HG02938 (cell line): Measurements from ENCODE around the gene CASP8.

Experiments used
- ATAC-seq: cut with Tn5 transposase; IDR thresholded peaks from one replicate; pipeline ENCODE4 v1.9.1; 2021; ENCODE audit warnings: mild to moderate bottlenecking, moderate library complexity; ENCODE audit not compliant: unreplicated experiment

The CASP8 gene

DNA sequence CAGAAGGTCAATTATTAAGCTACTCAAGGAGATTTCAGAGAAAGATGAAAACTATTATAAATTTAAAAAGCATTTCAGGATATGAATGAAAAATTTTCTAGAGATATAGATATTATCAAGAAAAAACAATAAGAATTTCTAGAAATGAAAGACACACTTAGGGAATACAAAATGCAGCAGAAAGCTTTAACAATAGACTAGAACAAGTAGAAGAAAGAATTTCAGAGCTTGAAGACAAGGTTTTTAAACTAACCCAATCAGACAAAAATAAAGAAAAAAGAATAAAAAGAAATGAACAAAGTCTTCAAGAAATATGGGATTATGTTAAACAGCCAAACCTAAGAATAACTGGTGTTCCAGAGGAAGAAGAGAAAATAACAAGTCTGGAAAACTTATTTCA is 62.4 kb downstream of the CASP8 start:
- no peak for ATAC-seq

DNA sequence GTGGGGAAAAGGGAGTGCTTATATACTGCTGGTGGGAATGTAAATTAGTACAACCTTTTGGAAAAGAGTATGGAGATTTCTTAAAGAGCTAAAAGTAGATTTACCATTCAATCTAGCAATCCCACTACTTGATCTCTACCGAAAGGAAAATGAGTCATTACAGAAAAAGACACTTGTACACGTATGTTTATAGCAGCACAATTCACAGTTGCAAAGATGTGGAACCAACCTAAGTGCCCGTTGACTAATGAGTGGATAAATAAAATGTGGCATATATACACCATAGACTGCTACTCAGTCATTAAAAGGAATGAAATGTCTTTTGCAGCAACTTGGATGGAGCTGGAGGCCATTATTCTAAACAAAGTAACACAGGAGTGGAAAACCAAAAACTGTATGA is 67.3 kb downstream of the CASP8 start:
- ATAC-seq, result no peak

DNA sequence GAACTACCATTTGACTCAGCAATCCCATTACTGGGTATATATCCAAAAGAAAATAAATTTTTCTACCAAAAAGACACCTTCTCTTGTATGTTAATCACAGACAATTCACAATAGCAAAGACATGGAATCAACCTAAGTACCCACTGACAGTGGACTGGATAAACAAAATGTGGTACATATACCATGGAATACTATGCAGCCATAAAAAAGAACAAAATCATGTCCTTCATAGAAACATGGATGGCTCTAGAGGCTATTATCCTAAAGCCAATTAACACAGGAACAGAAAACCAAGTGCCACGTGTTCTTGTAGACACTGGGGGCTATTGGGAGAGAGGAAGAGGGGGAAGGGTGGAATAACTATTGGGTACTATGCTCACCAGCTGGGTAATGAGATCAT is 69.1 kb downstream of the CASP8 start:
- no peak for ATAC-seq
